Non-pigmented ciliary epithelial cell (primary cell): ENCODE results near the gene SLC38A1.
"Not testable (repeated sequence)": the region's sequence is repeated elsewhere in the genome, so short reads cannot be mapped to it uniquely, and the experiment has no call there.

Experiments
- DNase-seq: peaks from one replicate; pipeline ENCODE4 v3.0.0-alpha.2; 2010; ENCODE audit warnings: low read depth

The SLC38A1 gene

DNA sequence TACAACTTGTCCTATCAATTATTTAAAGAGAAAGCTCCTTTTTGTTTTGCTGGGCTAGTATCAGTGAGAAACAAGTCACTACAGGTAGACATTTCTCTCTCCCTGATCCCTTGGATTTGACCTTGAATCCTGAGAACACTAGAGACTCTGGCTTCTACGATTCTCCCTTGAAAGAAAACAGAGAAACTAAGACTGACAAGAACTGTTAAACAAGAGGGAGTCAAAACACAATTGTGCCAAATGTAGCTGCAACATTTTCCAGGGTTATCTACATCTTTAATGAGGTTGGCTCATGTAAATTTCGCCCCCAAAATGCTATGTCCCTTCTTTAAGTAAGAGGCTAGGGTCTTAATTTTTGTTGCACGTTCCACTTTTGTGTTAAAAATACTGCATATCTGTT, 62.4 kb downstream of the SLC38A1 start:
- no peak for DNase-seq

DNA sequence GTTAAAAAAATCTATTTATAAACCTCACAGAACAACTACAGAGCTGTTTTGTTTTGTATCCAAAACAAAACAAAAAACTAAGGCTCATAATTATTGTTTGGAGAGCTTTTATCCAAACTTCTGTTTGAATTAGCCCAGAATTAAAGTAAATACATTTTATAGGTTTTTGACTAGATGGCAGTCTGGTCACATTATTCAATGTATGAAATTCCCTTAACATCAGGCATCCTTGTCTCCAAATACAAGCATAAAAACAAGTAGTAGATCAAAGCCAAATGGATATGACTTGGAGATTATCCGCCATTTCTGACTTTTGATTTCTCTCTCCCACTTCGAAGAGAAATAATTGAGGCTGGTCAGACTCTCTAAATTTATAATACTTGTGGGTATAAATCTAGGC, 63.5 kb downstream of the SLC38A1 start:
- DNase-seq, result no peak

DNA sequence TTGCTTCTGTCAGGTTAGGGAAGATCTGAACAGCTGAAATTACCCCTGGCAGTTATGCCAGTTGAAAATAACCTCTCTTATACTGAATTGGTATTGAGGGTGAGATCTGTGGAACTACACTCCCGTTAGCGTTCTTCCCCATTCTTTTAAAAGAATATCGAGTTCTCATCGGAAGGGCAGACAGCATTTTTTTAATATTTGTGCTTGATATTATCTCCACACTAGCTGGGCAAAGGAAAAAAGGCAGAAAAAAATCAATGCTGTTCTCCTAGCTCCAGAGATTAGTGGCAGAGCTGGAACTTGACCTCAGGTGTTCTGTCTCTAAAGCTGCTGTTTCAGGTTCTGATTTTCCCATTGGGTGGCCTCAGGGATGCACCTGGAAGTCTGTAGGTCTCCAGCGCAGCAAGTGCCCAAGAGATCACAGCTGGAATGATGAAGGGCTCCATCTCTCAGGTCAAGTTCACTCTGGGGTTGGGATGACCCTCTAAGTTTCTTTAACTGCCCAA, 67.5 kb downstream of the SLC38A1 start:
- no peak for DNase-seq

DNA sequence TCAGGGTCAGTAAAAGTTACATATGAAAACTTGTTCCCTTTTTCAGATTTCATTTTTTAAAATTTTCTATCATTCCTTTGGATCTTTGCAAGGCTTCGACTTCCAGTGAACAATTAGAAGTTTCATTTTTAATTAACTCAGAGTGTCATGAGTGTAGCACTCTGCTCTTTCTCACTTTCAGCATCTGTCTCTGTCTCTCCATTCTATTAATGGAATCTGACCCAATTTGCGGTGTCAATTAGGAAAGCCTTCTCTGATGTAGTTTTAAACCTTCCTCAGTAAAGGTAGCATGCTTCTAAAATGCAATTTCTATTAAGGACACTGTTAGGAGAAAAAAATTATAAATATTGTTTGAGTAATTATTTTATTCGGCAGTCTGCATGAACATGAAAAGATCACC, 68.3 kb downstream of the SLC38A1 start:
- DNase-seq, result no peak

DNA sequence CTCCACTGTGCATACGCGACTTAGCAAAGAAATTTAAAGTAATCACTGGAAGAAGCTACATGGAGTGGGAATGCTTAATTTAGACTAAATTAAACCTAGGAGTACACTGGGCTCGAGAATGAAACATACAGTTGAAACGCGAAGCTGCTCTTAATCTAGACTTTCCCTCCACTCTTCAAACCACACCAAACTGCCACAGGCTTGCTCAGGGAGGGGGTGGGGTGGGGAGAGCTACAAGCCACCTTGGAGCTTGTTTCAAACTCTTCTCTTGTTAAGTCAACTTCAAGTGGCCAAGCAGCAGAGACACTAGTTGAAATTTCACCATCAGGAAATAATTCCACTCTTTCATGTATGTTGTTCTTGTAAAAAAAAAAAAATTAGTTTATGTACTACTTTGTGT, 69.9 kb downstream of the SLC38A1 start:
- no peak for DNase-seq

DNA sequence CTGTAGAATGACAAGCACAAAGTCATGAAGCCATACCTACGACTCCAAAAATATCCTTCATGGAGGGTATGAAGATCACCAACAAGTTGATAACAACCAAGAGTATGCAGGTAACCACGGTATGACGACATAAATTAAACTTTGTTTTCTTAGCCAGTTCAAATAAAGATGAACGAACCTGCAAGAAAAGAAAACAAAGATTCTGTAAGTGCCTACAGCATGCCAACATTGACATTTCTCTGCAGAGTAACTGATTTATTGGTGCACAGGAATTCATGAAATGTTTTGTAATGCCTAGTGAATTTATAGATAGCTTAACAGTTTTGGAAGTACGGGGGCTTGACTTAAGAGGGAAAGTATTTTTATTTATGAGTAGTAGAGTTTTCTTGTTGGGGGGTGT, 71.0 kb downstream of the SLC38A1 start:
- DNase-seq, result no peak

DNA sequence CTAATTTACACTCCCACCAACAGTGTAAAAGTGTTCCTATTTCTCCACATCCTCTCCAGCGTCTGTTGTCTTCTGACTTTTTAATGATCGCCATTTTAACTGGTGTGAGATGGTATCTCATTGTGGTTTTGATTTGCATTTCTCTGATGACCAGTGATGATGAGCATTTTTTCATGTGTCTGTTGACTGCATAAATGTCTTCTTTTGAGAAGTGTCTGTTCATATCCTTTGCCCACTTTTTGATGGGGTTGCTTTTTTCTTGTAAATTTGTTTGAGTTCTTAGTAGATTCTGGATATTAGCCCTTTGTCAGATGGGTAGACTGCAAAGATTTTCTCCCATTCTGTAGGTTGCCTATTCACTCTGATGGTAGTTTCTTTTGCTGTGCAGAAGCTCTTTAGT, 78.3 kb downstream of the SLC38A1 start:
- DNase-seq, result not testable (repeated sequence)

DNA sequence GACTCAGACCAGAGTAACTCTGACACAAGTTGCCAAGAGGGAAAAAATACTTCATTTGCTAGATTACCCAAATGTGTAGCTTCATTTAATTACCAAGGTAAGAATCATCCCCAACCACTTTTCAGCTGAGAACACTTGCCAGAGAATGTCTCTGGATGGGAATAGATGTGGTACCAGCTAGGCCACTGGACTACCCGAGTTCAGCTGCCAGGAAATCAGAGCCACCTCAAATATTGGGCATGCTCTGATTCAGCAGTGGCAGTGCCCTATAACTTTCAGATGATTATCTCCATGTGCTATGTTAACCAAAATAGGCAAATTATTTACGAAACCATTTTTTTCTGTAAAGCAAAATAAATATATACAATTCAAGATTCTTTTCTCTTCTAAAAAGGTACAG, 80.7 kb downstream of the SLC38A1 start:
- DNase-seq, result no peak

DNA sequence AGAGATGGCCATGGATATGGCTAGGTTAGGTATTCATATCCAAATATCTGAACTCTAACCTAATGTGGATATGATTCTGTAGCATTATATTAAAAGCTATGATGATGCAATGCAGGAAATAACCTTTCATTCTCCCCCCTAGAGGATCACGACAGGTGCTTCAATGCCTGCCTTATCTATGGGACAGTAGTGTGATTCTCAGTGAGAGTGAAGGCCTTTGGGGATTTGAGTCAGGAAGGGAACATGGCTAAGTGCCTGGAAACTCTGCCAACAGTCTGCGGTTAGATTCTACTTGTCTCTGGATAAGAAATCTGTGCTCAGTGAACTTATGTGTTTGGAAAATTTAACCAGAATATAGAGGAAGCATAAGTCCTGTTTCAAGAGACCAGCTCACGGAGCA, 81.8 kb downstream of the SLC38A1 start:
- peak; percentile 20 for DNase-seq

DNA sequence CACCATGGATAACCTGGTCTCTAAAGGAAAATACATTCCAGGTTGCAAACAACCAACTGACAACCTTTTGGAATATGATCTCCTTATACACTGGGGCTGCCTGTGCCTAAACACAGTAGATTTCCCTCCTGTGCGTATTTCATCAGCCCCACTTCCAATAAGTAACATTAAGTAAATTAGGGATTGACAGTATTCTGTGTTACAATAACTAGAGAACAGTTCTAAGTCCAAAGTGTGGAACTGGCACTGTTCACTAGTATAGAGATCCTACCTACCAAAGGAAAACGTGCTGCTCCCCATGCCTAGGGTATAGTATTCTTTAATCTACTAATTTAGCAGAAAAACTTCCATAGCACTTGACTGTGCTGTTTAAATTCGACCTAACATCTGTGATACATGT, 82.8 kb downstream of the SLC38A1 start:
- no peak for DNase-seq

DNA sequence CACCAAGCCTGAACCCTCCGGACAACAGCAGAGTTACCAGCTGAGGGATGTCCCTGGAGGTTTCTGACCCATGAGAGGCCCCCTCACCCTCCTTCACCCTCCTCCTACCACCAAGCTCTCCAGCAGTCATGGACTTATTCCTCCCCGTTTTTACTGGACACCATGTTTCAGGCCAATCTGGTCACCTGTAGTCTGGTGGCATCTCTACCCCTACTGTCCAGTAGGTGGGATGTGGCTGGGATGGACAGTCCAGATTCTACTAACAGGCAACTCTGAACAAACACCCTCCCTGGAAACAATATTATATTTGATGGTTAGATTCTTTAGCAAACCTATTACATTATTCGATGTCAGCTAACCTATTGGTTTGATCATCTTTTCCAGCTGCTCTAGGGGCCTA, 83.2 kb downstream of the SLC38A1 start:
- no peak for DNase-seq

DNA sequence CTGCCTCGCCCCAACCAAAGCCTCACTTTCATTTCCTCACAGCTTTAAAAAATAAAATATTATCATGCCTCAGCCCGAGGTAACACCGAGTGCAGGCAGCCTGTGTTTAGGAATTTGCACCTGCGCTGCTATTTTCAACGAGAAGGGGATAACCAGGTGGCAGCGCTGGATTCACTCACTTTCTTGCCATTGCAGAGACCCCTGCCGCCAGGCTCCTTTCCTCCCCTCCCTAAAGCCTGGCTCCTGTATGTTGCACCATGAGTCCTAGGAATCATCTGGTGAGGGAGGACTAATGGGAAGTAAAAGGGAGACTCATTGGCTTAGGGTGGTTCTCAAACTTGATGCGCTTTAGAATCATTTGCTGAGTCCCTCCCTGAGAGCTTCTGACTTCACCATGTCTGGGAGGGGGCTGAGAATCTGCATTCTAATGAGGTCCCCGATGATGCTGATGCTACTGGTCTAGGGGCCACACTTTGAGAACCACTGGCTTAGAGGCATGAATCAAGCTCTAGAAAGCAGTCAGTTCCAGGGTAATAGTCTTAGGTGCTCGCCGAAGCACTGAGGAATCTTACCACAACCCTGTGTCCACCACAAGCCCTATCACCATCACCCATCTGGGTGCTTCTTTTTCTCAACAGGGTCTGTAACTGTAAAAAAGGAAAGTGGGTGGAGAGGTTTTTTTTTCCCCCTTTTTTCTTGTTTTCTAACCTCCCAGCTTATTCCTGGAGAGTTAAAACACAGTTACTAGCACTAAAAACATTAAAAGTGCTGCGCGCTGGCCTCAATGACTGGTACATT, 83.8 kb downstream of the SLC38A1 start:
- DNase-seq, result no peak

DNA sequence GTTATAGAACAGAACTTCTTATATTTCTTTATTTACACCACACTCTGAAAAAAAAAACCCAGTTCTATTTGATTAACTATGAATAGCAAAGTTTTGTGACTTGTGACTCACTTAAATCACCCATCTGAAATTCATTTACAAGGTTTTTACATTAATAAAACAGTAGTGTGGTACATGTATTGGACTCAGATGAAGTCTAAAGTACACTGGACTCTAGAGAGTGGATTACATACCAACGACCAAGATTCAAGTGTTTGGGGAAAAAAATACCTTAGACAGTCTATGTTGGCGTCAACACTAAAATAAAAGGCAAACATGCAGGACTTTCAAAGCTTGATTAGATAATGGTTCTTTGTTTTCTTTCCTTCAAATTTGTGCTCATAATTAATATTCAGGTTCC, 85.7 kb downstream of the SLC38A1 start:
- no peak for DNase-seq

DNA sequence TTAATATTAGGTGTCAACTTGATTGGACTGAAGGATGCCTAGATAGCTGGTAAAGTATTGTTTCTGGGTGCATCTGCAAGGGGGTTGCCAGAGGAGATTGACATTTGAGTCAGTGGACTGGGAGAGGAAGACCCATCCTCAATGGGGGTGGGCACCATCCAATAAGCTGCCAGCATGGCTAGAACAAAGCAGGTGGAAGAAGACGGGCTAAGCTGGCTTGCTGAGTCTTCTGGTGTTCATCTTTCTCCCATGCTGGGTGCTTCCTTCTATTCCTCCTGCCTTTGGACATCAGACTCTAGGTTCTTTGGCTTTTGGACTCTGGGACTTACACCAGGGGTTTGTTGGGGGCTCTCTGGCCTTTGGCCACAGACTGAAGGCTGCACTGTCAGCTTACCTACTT, 87.4 kb downstream of the SLC38A1 start:
- no peak for DNase-seq

DNA sequence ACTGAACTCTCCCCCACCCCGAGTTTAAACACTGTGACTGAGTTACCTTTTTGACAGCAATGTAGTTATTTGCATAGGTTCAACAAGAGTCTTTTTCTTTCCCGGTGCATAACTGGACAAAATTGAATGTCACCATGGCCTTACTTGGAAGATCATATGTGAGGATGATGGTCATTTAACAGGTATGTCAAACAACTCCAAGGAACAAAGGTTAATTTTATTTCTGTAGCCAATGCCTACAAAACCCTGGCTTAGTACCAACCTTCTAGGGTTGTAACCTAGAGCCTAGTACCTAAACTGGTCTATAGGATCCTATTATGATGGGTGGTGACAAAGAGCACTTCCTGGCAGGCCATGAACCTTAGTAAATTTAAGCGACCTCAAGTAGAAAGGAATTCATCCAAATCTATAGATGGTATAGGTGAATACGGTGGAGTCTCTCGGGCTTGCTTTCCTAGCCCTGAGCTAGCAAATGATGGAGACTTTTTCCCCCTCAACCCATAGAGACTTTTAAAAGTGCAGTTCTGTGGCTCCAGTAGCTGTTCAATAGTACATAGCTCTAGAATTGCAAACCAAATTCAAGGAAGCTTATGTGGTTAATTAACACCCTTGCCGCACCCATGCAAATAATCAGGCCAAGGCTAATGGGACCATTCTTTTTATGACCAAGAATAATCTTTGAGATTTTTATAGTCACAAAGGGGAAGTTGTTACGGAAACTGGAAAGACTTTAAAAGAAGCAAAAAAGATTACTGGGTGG, 89.0 kb downstream of the SLC38A1 start:
- no peak for DNase-seq

DNA sequence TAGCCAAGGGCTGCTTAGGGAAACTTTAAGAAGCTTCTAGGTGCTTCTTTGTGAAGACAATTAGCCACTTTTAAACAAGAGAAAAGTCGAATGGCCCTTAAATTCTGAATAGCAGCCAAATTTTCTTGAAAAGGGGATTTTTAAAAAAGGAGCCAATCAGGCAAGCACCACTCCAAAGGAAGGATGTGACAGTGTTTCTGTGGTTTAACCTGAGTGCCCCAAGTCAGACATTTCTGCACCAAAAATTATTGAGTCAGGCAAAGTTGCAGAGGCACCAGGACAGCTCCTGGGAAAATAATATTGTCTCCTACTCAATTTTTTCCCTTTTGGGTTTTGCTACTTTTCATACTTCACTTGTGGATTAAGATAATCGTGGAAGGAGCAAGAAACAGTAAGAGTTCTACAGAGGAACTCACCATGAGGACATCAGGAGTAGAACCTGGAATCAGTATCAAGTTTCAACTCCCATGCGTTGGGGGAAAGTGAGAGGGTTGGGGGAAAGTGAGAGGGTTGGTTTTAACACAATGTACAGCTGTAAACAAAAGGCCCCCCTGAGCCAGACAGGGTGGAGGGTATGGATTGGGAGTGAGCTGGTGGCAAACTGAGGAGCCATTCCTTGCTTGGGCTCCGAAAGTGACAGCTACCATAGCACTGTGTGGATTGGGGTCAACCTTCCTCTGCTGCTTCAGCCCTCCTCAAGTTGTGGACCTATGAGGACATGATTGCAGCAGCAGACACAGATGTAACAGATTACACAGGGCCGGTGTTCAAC, 90.8 kb downstream of the SLC38A1 start:
- no peak for DNase-seq

DNA sequence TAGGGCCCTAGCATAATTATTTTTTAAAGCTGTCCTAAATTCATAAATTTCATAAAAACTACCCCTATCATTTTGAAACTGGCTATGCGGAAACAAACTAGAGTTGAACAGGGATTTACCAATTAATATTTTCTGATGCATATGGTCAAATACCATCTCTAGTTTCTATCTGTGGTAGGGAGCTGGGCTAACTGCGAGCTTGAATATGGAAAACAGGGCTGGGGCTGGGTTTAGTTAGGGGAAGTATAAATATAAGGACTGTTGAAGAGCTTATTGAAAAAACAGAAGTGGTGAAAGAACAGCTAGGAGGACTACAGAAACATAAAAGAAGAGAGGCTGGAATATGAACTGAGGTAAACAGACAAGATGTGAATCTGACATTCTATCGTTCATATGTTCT, 91.8 kb downstream of the SLC38A1 start:
- DNase-seq, result no peak

DNA sequence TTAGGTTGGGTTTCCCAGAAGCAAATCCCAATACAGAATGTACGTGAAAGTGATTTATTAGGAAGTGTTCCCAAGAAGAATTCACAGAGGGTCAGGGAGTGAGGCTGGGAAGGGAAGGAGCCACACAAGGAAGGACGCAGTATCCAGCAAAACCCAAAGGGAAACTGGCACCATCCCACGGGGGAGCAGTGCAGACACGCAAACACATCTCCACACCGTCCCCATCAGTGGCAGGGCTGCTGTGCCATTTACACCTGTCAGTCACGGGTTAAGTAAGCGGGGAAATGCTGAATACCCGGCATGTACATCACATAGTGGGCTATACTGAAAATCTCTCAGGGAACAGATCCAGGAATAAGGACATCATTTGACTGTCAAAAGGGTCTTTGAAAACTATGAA, 93.9 kb downstream of the SLC38A1 start:
- no peak for DNase-seq

DNA sequence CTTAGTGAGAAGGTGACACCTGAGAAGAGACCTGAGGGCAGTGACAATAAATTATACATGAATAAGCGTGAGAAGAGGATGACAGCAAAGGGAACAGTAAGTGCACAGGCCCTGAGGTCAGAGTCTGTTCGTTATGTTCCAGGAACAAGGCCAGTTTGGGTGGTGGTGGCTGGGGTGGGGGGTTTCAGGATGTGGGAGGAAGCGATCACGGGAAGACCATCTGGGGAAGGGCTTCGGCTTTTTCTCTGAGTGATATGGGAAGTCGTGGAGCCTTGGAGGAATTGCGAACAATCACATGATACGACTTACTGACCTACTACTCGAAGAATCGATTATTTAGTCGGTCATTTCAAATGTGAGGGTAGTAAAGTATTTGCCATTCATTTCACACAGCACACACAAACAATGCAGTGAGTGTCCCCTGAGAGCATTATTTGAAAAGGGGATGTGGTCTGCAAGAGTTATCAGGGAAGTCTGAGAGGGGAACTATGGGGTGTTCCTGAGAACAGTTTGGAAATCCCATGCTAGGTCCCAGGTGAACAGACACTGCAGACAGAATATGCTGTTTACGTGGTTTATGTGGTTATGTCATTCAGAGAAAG, 94.7 kb downstream of the SLC38A1 start:
- no peak for DNase-seq

DNA sequence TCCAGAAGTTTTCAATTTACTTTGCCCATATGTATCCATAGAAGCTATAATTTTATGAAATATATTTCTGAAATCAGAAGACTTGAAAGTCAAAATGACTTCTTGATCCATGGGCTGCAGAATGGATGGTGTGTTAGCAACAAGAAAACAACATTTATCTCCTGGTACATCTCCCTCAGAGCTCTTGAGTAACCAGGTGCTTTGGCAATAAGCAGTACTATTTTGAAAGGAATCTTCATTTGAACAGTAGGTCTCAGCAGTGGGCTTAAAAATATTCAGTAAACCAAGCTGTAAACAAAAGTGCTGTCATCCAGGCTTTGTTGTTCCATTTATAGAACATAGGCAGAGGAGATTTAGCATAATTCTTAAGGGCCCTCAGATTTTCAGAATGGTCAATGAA, 100.4 kb downstream of the SLC38A1 start:
- DNase-seq, result no peak

DNA sequence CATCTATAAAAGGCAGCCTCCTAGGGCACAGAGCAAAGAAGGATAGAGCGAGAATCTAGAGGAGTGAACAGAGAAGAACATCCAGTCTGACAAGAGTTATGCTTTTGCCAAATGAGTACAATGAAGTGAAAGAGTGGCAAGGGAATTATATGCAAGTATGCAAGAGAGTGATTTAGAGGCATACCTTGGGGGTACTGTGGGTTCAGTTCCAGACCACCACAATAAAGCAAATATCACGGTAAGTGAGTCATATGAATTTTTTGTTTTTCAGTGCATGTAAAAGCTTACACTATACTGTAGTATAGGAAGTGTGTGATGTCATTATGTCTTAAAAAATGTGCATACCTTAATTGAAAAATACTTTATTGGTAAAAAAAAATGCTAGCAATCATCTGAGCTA, 101.4 kb downstream of the SLC38A1 start:
- no peak for DNase-seq

DNA sequence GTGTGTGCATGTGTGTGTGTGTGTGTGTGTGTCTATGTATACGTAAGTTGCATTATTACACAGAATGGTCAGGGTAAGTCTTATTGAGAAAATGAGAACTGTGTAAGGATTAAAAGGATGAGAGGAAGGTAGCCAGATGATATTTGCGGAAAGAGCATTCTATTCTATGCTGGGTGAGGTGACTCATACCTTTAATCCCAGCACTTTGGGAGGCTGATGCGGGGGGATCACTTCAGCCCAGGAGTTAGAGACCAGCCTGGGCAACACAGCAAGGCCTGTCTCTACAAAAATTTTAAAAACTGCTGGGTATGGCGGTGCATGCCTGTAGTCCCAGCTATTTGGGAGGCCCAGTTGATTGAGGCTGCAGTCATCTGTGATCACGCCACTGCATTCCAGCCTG, 103.7 kb downstream of the SLC38A1 start:
- no peak for DNase-seq
